Activated CD8-positive, alpha-beta T cell treated with anti-CD3 and anti-CD28 coated beads for 36 hours (primary cell): Measurements from ENCODE around the gene KRTAP10-5. TPM values are rescaled to one million over a fixed set of nuclear protein-coding genes. Genes with fewer than 3 reads are reported as not detected.

Source experiments
- ATAC-seq: fragments of 200-7000 bp; cut with Tn5 transposase; one replicate; pipeline ENCODE4 v1.10.0; 2021; ENCODE audit warnings: mild to moderate bottlenecking, moderate library complexity
- CTCF ChIA-PET: fragments of 350-600 bp; sonication (Branson Sonifier 250); formaldehyde crosslinking; loops from one replicate; lab custom pipeline; 2021; ENCODE audit warnings: antibody characterized with exemption; lab: Charles Lee
- POLR2A ChIA-PET: fragments of 350-600 bp; sonication (Branson Sonifier 250); formaldehyde crosslinking; loops from one replicate; lab custom pipeline; 2021; ENCODE audit warnings: antibody characterized with exemption; lab: Charles Lee
- DNase-seq: peaks from one replicate; pipeline ENCODE4 v3.0.0-alpha.2; 2020
- H3K27ac Mint-ChIP-seq: one replicate; pipeline ENCODE4 v1.8.0; 2021; ENCODE audit warnings: mild to moderate bottlenecking, mixed read lengths
- H3K27me3 Mint-ChIP-seq: one replicate; pipeline ENCODE4 v1.8.0; 2021; ENCODE audit warnings: mixed read lengths
- H3K36me3 Mint-ChIP-seq: one replicate; pipeline ENCODE4 v1.8.0; 2021; ENCODE audit warnings: low read depth, mixed read lengths
- H3K4me1 Mint-ChIP-seq: one replicate; pipeline ENCODE4 v1.8.0; 2021; ENCODE audit warnings: low read depth, mixed read lengths
- H3K4me3 Mint-ChIP-seq: one replicate; pipeline ENCODE4 v1.8.0; 2021; ENCODE audit warnings: mild to moderate bottlenecking, moderate library complexity, mixed read lengths
- H3K9me3 Mint-ChIP-seq: one replicate; pipeline ENCODE4 v1.8.0; 2021; ENCODE audit warnings: mixed read lengths
- intact Hi-C: fragments of 100-400 bp; cut with micrococcal nuclease; formaldehyde crosslinking; loops from one replicate; pipeline ENCODE4 v1.10.0; 2022
- total RNA-seq, 2 experiments: library from RNA; stranded (reverse); gene quantifications; one replicate each; pipeline ENCODE4 v1.2.3, GENCODE V29; 2021
- TF ChIP-seq, protein P1 (sequence below): fragments of 200-600 bp; IDR thresholded peaks from one replicate; pipeline ENCODE4 v1.8.0; 2022; ENCODE audit warnings: antibody characterized with exemption, mild to moderate bottlenecking

Gene KRTAP10-5
- total RNA-seq, 2 experiments from 2014 or later = not detected

DNA sequence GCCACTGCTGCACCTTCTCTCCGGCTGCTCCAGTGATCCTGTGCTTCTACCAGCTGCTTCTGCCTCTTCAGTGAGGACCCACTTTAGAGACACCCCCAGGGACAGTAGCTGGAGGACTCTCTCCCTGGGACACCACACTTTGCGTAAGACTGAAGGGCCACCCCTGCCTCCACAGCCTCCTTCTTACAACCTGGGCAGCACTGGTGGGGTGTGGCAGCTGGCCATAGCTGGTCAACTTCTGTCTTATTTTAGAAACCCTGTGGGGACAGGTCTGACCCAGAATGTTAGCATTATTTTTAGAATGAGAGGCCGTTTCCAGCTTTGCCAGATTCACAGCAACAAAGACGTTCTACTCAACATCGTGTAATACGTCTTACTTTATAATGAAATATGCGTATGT lies 45.4 kb upstream of the KRTAP10-5 start:
- ATAC-seq (no peak), DNase-seq (no peak)
- Mint-ChIP-seq H3K9me3 (peaks cover 45% of the 10 kb centered on the region), H3K4me1 (peaks cover 29% of the 10 kb centered on the region), H3K36me3 (peaks cover 23% of the 10 kb centered on the region), H3K4me3 (no peak overlapping the region), H3K27ac (no peak overlapping the region), H3K27me3 (no peaks in the 10 kb centered on the region)
- ChIA-PET CTCF (interaction anchor here (0.7 to 1.9 kb wide), 3 partner anchors 14 to 168 kb away, joined by 3 to 8 read pairs (median 3); partner anchors contain the start of gene KRTAP10-8), POLR2A (no interaction called here)
- intact Hi-C loops = no loop called here
- TF ChIP-seq, protein P1, sequence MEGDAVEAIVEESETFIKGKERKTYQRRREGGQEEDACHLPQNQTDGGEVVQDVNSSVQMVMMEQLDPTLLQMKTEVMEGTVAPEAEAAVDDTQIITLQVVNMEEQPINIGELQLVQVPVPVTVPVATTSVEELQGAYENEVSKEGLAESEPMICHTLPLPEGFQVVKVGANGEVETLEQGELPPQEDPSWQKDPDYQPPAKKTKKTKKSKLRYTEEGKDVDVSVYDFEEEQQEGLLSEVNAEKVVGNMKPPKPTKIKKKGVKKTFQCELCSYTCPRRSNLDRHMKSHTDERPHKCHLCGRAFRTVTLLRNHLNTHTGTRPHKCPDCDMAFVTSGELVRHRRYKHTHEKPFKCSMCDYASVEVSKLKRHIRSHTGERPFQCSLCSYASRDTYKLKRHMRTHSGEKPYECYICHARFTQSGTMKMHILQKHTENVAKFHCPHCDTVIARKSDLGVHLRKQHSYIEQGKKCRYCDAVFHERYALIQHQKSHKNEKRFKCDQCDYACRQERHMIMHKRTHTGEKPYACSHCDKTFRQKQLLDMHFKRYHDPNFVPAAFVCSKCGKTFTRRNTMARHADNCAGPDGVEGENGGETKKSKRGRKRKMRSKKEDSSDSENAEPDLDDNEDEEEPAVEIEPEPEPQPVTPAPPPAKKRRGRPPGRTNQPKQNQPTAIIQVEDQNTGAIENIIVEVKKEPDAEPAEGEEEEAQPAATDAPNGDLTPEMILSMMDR = no peak

DNA sequence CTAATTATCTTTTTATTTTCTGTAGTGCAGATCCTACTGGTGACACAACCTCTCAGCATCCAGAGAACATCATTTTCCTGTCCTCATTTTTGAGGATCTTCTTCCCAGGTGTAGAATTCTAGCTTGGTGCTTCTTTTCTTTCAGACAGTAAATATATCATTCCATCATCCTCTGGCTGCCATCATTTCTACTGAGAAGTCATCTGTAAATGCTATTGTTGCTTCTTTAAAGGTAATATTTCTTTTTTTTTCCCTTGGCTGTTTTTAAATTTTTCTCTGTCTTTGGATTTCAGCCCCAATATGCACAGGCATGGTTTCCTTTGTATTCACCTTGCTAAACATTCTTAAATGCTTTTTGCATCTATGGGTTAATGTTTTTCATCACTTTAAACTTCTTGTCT lies 43.2 kb upstream of the KRTAP10-5 start:
- DNase-seq = no peak
- intact Hi-C loops = no loop called here
- H3K27me3 Mint-ChIP-seq = no peaks in the 10 kb centered on the region
- ChIA-PET CTCF (no interaction called here), POLR2A (no interaction called here)
- H3K9me3 Mint-ChIP-seq = peaks cover 54% of the 10 kb centered on the region
- H3K4me1 Mint-ChIP-seq = peaks cover 25% of the 10 kb centered on the region
- no peak for ATAC-seq
- H3K4me3 Mint-ChIP-seq = no peak overlapping the region
- H3K27ac Mint-ChIP-seq = no peak overlapping the region
- TF ChIP-seq, protein P1 = no peak
- peaks cover 33% of the 10 kb centered on the region for H3K36me3 Mint-ChIP-seq

DNA sequence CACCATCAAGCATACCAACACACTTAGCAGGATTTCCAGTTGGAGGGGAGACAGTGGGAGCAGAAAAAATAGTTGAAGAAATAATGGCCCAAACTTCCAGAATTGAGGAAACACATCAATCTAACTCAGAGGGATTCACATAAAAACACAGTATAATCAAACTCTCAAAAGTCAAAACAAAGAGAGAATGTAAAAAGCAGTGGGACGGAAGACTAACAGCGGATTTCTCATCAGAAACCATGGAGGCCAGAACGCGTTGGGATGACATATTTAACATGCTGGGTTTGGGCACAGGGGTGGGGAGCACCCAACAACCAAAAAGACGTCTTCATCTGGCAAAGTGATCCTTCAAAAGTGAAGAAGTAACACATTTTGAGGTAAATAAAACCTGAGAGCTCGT lies 39.5 kb upstream of the KRTAP10-5 start:
- POLR2A ChIA-PET = interaction anchor here (0.7 kb wide), 1 partner anchor 27 kb away, joined by 3 read pairs; no protein-coding TSS in a partner anchor
- ATAC-seq (no peak), DNase-seq (no peak)
- TF ChIP-seq, protein P1 = no peak
- Mint-ChIP-seq H3K27me3 (no peaks in the 10 kb centered on the region), H3K36me3 (peaks cover 32% of the 10 kb centered on the region), H3K9me3 (peaks cover 55% of the 10 kb centered on the region), H3K4me1 (peaks cover 41% of the 10 kb centered on the region), H3K4me3 (no peak overlapping the region), H3K27ac (peak overlapping the region; percentile 81)
- CTCF ChIA-PET = interaction anchor here (0.7 to 1.4 kb wide), 4 partner anchors 37 to 108 kb away, joined by 3 to 4 read pairs (median 3); partner anchors contain the start of gene KRTAP12-2
- intact Hi-C loops = no loop called here

DNA sequence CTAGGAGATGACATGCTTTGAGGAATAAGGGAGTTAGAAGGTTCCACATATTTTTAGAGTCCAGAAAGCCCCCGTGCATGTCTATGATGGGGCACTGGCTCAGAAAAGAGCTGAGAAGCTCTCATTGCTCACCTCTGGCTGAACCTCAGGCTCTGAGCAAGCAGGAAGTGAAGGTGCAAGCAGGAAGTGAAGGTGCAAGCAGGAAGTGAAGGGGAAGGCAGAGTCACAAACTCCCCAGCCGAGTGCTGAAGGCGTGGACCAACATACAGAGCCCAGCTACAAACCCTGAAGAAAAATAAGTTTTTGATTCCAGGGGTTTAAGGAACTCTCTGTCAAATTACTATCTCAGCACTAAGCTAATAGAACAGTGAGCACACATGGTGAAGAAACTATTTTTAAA lies 38.5 kb upstream of the KRTAP10-5 start:
- Mint-ChIP-seq H3K27me3 (no peaks in the 10 kb centered on the region), H3K36me3 (peaks cover 28% of the 10 kb centered on the region), H3K4me3 (peak overlapping the region; percentile 13), H3K27ac (peak overlapping the region; percentile 81), H3K4me1 (peaks cover 41% of the 10 kb centered on the region), H3K9me3 (peaks cover 45% of the 10 kb centered on the region)
- ChIA-PET POLR2A (interaction anchor here (0.6 to 1.1 kb wide), 3 partner anchors 12 to 462 kb away, joined by 3 to 4 read pairs (median 3); no protein-coding TSS in a partner anchor), CTCF (interaction anchor here (0.7 to 2.0 kb wide), 7 partner anchors 26 to 123 kb away, joined by 3 to 8 read pairs (median 4); no protein-coding TSS in a partner anchor)
- DNase-seq = peak; percentile 70
- peak; percentile 97 for ATAC-seq
- intact Hi-C loops = no loop called here
- TF ChIP-seq, protein P1 = no peak

DNA sequence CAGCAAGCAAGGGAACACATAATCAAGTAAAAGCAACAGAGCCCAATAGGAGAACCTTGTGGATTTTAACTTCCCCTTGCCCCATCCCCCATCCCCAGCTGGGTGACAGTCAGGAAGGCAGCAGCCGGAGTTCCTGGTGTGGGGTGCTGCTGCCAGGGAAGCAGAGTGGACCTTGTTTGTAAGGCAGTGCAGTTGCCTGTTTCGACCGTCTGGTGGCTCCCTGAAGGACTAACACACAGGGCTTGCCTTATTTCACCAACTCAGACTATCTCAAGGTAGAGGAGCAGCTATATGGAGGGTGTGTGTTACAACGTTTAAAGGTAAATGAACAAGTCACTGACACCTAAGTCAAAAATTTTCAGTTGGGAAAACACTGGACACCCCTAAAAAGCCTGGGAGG lies 38.1 kb upstream of the KRTAP10-5 start:
- Mint-ChIP-seq H3K36me3 (peaks cover 27% of the 10 kb centered on the region), H3K27ac (peak overlapping the region; percentile 81), H3K9me3 (peaks cover 41% of the 10 kb centered on the region), H3K4me1 (peaks cover 41% of the 10 kb centered on the region), H3K27me3 (no peaks in the 10 kb centered on the region), H3K4me3 (peak overlapping the region; percentile 13)
- peak; percentile 55 for ATAC-seq
- POLR2A ChIA-PET = interaction anchor here (0.6 to 1.1 kb wide), 2 partner anchors 12 to 127 kb away, joined by 3 to 4 read pairs; no protein-coding TSS in a partner anchor
- intact Hi-C loops = no loop called here
- TF ChIP-seq, protein P1 = no peak
- DNase-seq = peak; percentile 24
- CTCF ChIA-PET = interaction anchor here (1.0 to 2.0 kb wide), 6 partner anchors 27 to 124 kb away, joined by 3 to 8 read pairs (median 4); no protein-coding TSS in a partner anchor
